ENCODE data around the gene DLG2.

The DLG2 gene

GRCh38 chr11:83617671-83618070 lies 2009.5 kb downstream of the DLG2 start:
- TF ChIP-seq CTCF (IDR thresholded peaks at IDR 0.05; ENCODE audit: low read depth, low read length) = no peak
- DNase-seq (ENCODE audit: extremely low read depth, low read depth) = no peak

- no peak for TF ChIP-seq CTCF (IDR thresholded peaks at IDR 0.05; ENCODE audit: low read depth, low read length)
- no peak for DNase-seq (ENCODE audit: extremely low read depth, low read depth)
These were observed 2013.4 kb downstream of the DLG2 start for GRCh38 chr11:83613767-83614121.

GRCh38 chr11:83612891-83613766 lies 2014.0 kb downstream of the DLG2 start:
- no peak for TF ChIP-seq CTCF (IDR thresholded peaks at IDR 0.05; ENCODE audit: low read depth, low read length)
- no peak for DNase-seq (ENCODE audit: extremely low read depth, low read depth)

GRCh38 chr11:83611600-83611999 lies 2015.5 kb downstream of the DLG2 start:
- no peak for DNase-seq (ENCODE audit: extremely low read depth, low read depth)
- TF ChIP-seq CTCF (IDR thresholded peaks at IDR 0.05; ENCODE audit: low read depth, low read length) = no peak

GRCh38 chr11:83611031-83611430 lies 2016.1 kb downstream of the DLG2 start:
- DNase-seq (ENCODE audit: extremely low read depth, low read depth) = no peak
- TF ChIP-seq CTCF (IDR thresholded peaks at IDR 0.05; ENCODE audit: low read depth, low read length) = no peak

- no peak for DNase-seq (ENCODE audit: extremely low read depth, low read depth)
- no peak for TF ChIP-seq CTCF (IDR thresholded peaks at IDR 0.05; ENCODE audit: low read depth, low read length)
These were observed 2018.0 kb downstream of the DLG2 start for GRCh38 chr11:83609191-83609590.

- no peak for TF ChIP-seq CTCF (IDR thresholded peaks at IDR 0.05; ENCODE audit: low read depth, low read length)
- DNase-seq (ENCODE audit: extremely low read depth, low read depth) = no peak
These were observed 2018.6 kb downstream of the DLG2 start for GRCh38 chr11:83608571-83608970.
